B cell (primary cell): ENCODE data around the gene MYDGF. TPM values are rescaled to one million over a fixed set of nuclear protein-coding genes. Genes with fewer than 3 reads are reported as not detected.

Experiments
- polyA plus RNA-seq: library from polyadenylated mRNA; depleted of rRNA; stranded (reverse); fragments of >200 nt; gene quantifications from 2 replicates; pipeline ENCODE4 v1.2.3, GENCODE V29; 2012
- total RNA-seq, 2 donors: library from RNA; stranded (reverse); fragments of 120-200 nt in 1 of 2; gene quantifications; 1 replicate in 1 of 2; 2 replicates in 1 of 2; pipeline versions ENCODE4 v1.2.3 to v1.2.4, GENCODE V29; 2013 to 2022

The MYDGF gene
- total and polyA plus RNA-seq, 2 donors (not counting 1 experiment from before 2014, with no cell fraction given), result 21.2 to 42.3 TPM

Other genes with a start within 250 kb of the MYDGF start
- 75.8 and 82.0 TPM in 2 replicates for gene UBXN6, start 212.5 kb downstream of the MYDGF start, total RNA-seq
- gene UBXN6, start 212.5 kb downstream of the MYDGF start, polyA plus RNA-seq, result 76.6 and 77.6 TPM in 2 replicates
- gene HDGFL2, start 198.0 kb downstream of the MYDGF start, total RNA-seq, result 49.3 and 49.9 TPM in 2 replicates
- 16.6 and 18.4 TPM in 2 replicates for gene HDGFL2, start 198.0 kb downstream of the MYDGF start, polyA plus RNA-seq
- 0.05 and 0.07 TPM in 2 replicates for gene PLIN4, start 151.9 kb downstream of the MYDGF start, total RNA-seq
- gene PLIN4, start 151.9 kb downstream of the MYDGF start, polyA plus RNA-seq, result 0.04 TPM in 2 replicates
- 0.15 and 1.00 TPM in 2 replicates for gene PLIN5, start 135.1 kb downstream of the MYDGF start, total RNA-seq
- 0.27 and 0.56 TPM in 2 replicates for gene PLIN5, start 135.1 kb downstream of the MYDGF start, polyA plus RNA-seq
- 0.27 and 0.32 TPM in 2 replicates for gene LRG1, start 130.3 kb downstream of the MYDGF start, total RNA-seq
- 0.21 and 0.48 TPM in 2 replicates for gene LRG1, start 130.3 kb downstream of the MYDGF start, polyA plus RNA-seq
- gene SEMA6B, start 110.7 kb downstream of the MYDGF start, total RNA-seq, result 0.42 and 0.46 TPM in 2 replicates
- gene SEMA6B, start 110.7 kb downstream of the MYDGF start, polyA plus RNA-seq, result 0.88 TPM in 1 of 2 replicates, not detected in the other
- gene TNFAIP8L1, start 30.8 kb downstream of the MYDGF start, total RNA-seq, result 20.9 and 21.7 TPM in 2 replicates
- 6.4 and 9.1 TPM in 2 replicates for gene TNFAIP8L1, start 30.8 kb downstream of the MYDGF start, polyA plus RNA-seq
- gene DPP9, start 53.5 kb upstream of the MYDGF start, total RNA-seq, result 109 and 115 TPM in 2 replicates
- 40.4 and 47.3 TPM in 2 replicates for gene DPP9, start 53.5 kb upstream of the MYDGF start, polyA plus RNA-seq
- gene FEM1A, start 121.4 kb upstream of the MYDGF start, total RNA-seq, result 18.2 and 18.7 TPM in 2 replicates
- gene FEM1A, start 121.4 kb upstream of the MYDGF start, polyA plus RNA-seq, result 5.1 and 5.8 TPM in 2 replicates
- gene TICAM1, start 161.4 kb upstream of the MYDGF start, total RNA-seq, result 18.1 and 19.7 TPM in 2 replicates
- 12.7 and 15.1 TPM in 2 replicates for gene TICAM1, start 161.4 kb upstream of the MYDGF start, polyA plus RNA-seq
- 26.5 and 34.3 TPM in 2 replicates for gene PLIN3, start 197.3 kb upstream of the MYDGF start, total RNA-seq
- 25.4 and 27.6 TPM in 2 replicates for gene PLIN3, start 197.3 kb upstream of the MYDGF start, polyA plus RNA-seq
- 10.2 and 13.0 TPM in 2 replicates for gene ARRDC5, start 232.6 kb upstream of the MYDGF start, total RNA-seq
- gene ARRDC5, start 232.6 kb upstream of the MYDGF start, polyA plus RNA-seq, result 10.7 and 13.2 TPM in 2 replicates
- gene UHRF1, start 239.2 kb upstream of the MYDGF start, total RNA-seq, result 0.29 and 0.32 TPM in 2 replicates
- 0.53 and 0.55 TPM in 2 replicates for gene UHRF1, start 239.2 kb upstream of the MYDGF start, polyA plus RNA-seq